SIG-M5 treated with dmso at 0.1 percent for 504 hours (cell line): ENCODE measurements around the gene AP5Z1.
"Not testable (repeated sequence)": the region's sequence is repeated elsewhere in the genome, so short reads cannot be mapped to it uniquely, and the experiment has no call there.

Source experiments
- DNase-seq: peaks from one replicate; lab custom pipeline; 2025; ENCODE audit not compliant: unreplicated experiment; lab: John Stamatoyannopoulos, UW

The AP5Z1 gene

DNA sequence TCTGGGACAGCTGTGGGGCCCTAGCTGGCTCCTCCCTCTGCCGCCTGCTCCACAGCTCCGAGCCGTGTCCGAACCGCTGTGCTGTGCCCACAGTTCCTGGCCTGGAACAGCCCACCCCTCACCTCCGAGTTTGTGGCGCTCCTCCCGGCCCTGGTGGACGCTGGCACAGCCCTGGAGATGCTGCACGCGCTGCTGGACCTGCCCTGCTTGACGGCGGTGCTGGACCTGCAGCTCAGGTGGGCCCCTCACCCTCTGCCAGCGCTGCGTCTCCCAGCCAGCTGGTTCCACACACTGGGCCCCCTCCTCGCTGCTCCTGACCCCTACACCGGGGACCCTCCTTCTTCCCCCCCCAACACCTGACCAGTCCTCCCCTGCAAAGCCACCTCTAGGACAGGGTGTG, 12.1 kb downstream of the AP5Z1 start:
- DNase-seq: no peak

DNA sequence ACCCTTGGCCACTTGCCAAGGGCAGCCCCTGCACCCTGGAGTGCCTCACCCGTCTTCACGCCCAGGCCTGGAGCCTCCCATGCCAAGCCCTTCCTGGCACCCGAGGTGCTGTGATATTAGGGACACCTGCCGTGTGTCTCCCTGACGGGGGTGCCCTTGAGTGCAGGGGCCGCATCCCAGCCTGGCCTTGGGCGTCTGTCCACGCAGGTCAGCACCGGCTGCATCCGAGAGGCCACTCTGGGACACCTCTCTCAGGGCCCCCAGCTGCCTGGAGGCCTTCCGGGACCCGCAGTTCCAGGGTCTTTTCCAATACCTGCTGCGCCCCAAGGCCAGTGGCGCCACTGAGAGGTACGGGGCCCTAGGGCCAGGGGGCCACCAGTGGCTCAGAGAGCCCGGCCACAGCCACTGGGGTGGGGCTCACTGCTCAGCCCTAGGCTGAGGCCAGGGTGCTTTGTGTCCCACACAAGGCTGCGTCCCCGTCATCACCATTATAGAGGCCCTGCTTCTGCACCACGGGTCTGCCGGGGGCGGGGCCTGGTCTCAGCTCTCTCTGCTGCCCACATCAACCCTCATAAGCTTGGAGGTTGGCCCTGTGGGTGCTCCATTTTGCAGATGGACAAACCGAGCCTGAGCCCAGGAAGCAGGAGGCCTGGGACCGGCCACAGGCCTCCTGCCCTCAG, 12.7 kb downstream of the AP5Z1 start:
- DNase-seq: no peak

DNA sequence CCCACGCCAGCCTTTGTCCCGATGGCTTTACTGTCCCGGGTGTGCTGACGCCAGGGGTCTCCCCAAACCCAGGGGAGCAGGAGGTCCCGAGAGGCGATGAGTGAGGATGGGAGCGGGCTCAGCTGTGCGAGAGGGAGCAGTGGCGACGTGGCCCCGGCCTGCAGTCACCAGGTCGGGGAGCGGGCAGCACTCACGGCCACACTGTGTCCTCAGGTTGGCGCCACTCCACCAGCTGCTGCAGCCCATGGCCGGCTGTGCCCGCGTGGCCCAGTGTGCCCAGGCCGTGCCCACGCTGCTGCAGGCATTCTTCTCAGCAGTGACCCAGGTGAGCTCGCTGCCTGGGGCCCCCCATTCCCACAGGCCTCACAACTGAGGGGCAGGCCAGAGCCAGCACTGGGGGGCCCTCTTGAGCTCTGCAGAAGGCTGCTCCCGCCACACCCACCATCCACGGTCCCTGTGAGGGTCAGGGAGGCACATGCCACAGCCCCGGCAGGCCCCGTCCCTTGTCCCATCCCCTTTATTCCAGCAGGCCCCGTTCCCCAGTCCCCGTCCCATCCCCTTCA, 13.3 kb downstream of the AP5Z1 start:
- DNase-seq: no peak

DNA sequence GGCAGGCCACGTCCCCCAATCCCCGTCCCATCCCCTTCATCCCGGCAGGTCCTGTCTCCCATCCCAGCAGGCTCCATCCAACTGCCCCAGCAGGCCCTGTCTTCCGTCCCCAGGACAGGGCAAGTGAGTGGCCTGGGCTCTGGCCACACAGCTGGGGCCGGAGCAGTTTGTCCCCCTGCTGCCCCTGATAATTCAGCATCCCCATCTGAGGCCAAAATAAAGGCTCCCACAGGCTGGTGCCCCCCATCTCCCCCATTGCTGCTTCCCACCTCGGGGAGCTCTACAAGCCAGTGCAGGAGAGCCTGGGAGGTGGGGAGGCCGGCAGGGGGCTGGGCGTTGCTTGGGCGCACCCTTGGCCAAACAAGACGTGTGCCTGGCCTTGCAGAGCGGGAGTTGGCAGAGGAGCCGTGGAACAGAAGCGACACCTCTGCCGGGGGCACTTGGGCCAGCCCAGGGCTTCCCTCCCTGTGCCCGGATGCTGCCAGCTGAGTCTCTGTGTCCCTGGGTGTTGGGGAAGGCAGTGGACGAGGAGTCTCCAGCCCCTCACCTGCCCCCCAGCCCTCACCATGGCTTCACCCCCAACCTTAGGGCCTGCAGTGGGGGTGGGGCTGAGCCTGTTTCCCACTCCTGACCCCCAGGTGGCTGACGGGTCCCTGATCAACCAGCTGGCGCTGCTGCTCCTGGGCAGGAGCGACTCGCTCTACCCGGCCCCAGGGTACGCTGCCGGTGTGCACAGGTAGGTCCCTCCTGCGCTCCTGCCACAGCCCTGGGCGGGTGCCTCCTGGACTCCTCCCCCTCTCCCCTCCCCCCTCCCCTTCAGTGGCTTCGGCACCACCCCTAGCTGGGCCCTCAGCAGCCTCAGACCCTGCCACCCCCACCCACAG, 14.0 kb downstream of the AP5Z1 start:
- DNase-seq: no peak

DNA sequence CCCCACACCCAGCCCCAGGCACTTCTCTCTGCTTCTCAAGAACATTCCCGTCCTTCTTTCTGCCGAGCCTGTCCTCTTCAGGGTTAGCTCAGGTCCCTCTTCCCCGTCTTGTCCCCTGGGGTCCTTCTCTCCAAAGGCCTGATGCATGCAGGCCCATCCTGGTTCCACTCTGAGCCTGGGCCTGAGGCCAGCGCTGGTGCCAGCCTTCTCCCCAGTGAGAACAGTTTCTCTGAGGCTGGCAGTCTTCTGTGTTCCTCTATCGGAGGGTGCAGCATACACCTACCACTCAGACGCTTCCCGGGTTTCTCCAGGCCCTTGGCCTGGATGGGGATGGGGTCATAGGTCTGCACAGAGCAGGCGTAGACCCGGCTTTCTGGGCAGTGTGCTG, 14.6 kb downstream of the AP5Z1 start:
- DNase-seq: no peak

DNA sequence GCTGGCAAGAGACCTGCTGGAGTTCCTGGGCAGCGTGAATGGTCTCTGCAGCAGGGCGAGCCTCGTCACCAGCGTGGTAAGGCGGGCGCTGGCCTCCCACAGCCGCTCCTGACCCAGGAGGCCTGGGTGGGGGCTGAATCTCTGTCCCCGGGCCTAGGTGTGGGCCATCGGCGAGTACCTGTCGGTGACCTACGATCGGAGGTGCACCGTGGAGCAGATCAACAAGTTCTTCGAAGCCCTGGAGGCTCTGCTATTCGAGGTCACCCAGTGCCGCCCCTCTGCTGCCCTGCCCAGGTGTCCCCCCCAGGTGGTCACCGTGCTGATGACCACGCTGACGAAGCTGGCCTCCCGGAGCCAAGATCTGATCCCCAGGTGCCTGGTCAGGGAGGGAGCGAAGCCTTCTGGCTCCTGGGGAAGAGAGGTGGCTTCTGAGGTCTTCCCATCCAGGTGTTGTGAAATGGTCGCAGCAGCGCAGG, 15.1 kb downstream of the AP5Z1 start:
- no peak for DNase-seq

DNA sequence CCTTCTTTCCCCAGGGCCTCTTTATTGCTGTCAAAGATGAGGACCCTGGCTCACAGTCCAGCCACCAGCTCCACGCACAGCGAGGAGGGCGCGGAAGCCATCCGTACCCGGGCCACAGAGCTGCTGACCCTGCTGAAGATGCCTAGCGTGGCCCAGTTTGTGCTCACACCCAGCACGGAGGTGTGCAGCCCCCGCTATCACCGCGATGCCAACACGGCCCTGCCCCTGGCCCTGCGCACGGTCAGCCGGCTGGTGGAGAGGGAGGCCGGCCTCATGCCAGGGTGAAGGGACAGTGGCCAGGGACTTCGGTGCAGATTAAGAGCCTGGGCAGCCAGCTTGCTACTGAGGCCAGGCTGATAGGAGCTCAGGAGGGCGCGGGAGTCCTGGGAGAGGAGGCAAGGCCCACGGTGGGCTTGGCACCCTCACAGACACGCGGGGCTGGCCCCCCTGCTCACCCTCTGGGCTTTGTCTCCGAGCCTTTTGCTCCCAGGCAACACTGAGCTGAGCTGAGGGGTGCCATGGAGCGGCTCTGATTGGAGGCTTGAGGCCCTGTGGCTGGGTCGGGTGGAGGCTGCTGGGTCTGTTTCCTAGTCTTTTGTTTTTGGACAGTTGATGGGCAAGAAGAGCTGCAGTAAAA, 15.8 kb downstream of the AP5Z1 start:
- no peak for DNase-seq

DNA sequence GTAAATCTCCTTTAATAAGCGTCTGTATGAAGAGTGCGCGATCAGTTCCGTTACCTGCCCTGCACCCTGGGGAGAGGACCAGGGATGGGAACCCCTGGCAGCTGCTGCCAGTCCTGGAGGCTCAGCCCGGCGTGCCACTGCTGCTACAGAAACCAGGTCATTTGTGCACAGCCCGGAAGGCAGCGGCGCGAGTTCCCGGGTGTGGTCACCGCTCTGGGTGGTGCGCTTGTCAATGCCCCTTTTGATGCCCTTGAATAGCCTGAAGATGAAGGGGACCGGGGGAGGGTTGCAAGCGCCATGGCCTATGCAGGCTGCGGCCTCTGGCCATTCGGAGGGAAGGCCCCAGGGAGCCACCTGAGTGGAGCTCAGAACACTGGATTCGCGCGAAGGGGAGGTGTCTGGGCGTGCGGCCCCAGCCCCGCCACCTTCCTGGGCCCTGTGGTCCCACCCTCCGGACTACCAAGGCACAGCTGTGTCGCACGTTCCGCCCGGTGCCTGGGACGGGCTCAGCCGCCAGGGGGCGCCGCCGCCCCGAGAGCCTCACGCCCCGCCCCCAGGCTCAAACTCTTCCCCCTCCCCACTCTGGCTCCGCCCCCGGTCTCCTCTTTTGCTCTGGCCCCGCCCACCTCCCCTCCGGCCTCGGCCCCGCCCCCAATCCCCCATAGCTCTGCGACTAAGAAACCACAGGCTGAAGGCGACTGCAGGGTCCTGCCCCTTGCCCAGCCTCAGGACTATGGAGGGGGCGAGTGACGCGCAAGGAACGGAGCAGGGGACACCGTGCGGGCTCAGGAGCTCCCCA, 16.5 kb downstream of the AP5Z1 start:
- no peak for DNase-seq

DNA sequence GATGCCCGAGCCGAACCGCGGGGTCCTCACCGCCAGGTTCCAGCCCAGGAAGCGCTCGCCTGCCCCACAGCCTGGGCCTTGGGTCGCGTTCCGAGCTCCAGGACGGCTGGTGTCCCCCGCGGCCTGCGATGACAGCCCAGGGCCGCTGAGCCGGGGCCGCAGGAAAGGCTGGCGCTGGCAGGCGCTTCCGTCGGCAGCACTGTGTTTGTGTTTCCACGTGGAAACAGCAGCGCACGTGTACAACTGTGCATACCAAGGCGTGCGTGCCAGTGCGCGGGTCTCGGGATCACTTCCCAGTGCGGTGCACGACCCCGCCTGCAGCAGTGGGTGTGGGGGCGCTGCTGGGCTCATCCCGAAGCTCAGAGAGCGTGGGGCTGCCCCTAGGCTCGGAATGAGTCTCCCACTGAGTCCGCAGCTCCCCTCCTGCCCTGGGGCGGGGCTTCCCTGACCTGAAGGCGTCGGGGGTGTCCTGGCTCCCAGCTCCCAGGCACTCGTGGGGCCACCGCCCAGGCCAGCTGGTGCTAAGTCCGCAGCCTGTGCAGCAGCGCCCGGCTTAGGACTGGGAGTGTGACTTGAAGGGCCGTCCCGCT, 17.2 kb downstream of the AP5Z1 start:
- DNase-seq: no peak

DNA sequence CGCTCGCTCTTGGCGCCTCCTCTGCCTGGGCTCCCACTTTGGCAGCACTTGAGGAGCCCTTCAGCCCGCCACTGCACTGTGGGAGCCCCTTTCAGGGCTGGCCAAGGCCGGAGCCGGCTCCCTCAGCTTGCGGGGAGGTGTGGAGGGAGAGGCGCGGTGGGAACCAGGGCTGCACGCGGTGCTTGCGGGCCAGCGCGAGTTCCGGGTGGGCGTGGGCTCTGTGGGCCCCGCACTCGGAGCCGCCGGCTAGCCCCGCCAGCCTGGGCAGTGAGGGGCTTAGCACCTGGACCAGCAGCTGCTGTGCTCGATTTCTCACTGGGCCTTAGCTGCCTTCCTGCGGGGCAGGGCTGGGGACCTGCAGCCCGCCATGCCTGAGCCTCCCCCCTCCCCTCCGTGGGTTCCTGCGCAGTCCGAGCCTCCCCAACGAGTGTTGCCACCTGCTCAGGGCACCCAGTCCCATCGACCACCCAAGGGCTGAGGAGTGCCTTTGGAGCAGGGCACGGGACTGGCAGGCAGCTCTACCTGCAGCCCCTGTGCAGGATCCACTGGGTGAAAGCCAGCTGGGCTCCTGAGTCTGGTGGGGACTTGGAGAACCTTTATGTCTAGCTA, 18.1 kb downstream of the AP5Z1 start:
- not testable (repeated sequence) for DNase-seq

DNA sequence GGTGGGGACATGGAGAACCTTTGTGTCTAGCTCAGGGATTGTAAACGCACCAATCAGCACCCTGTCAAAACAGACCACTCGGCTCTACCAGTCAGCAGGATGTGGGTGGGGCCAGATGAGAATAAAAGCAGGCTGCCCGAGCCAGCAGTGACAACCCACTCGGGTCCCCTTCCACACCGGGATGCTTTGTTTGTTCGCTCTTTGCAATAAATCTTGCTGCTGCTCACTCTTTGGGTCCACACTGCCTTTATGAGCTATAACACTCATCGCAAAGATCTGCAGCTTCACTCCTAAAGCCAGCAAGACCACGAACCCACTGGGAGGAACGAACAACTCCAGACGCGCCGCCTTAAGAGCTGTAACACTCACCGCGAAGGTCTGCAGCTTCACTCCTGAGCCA, 18.7 kb downstream of the AP5Z1 start:
- DNase-seq: not testable (repeated sequence)

DNA sequence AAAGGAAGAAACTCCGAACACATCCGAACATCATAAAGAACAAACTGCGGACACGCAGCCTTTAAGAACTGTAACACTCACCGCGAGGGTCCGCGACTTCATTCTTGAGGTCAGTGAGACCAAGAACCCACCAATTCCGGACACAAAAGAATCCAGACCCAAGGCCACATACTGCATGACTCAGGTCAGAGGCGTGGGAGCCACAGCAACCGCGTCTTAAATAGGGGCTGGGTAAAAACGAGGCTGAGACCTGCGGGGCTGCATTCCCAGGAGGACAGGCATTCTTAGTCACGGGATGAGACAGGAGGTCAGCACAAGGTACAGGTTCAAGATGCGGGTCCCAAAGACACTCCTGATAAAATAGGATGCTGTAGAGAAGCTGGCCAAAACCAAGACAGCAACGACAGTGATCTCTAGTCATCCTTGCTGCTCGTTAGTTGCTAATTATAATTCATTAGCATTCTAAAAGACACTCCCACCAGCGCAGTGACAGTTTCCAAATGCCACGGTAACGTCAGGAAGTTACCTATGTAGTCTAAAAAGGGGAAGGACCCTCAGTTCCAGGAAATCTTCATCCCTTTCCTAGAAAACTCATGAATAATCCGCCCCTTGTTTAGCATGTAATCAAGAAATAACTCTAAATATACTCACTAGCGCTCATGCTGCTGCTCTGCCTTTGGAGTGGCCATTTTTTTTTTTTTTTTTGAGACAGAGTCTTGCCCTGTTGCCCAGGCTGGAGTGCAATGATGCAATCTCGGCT, 19.3 kb downstream of the AP5Z1 start:
- no peak for DNase-seq

DNA sequence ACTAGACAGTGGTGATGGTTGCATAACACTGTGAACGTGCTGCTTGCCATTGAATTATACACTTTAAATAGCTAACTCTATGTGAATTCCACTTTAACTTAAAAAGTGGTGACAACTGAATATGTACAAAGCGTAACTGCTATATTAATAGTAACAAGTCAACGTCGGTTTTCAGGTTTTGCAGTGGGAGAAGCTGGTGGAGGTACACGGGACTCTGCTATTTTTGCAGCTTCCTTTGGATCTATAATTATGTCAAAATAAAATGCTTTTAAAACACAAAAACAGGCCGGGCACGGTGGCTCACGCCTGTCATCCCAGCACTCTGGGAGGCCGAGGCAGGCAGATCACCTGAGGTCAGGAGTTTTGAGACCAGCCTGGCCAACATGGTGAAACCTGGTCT, 21.0 kb downstream of the AP5Z1 start:
- DNase-seq: no peak

DNA sequence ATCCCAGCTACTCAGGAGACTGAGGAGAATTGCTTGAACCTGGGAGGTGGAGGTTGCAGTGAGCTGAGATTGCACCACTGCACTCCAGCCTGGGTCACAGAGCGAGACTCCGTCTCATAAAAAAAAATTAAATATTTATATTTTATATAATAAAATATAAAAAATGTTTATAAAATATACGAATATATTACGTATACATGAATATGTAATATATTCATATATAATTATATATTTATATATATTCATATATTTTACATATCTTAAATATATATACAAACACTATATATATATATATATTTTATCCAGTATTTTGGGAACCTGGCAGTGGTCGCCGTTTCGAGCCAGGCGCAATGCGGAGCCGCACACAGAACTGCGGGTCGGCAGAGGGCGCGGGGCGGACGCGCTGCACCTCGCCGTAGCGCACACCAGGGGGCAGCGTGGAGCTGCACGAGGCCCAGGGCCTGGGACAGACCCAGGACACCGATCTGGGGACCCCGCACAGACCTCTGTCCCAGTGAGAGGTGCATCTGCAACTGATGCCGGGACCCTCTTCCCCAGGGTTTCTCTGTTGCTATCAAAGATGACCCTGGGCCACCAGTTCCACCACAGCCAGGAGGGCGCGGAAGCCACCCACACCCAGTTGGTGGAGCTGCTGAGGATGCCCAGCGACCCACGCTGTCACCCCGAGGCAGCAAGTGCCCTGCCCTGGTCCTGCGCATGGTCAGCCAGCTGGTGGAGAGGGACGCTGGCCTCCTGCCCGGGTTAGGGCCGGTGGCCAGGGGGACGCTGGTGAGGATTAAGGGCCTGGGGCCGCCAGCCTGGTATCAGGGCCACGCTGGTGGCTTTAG, 22.7 kb downstream of the AP5Z1 start:
- peak; percentile 46 for DNase-seq

DNA sequence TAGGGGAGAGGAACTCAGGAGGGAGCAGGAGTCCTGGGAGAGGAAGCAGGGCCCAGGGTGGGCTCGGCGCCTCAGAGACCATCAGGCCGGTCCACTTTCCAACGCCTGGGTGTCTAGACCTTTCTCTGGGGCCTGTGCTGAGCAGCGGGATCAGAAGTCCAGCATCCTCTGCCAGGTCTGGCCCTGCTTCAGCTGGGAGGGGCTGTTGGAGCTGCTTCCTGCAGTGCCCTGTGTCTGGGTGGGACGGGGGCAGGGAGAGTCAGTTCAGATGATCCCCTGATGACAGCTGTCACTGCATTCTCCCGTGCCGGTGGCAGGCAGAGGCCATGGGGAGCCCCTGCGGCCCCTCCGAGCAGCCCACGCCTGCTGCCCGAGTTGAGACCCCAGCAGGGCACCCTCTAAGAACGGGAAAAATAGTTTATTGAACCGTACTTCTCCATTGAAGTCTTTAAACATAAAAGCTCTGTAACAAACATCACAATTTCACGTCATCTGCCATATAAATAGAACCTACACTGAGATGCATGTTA, 23.3 kb downstream of the AP5Z1 start:
- DNase-seq: no peak

DNA sequence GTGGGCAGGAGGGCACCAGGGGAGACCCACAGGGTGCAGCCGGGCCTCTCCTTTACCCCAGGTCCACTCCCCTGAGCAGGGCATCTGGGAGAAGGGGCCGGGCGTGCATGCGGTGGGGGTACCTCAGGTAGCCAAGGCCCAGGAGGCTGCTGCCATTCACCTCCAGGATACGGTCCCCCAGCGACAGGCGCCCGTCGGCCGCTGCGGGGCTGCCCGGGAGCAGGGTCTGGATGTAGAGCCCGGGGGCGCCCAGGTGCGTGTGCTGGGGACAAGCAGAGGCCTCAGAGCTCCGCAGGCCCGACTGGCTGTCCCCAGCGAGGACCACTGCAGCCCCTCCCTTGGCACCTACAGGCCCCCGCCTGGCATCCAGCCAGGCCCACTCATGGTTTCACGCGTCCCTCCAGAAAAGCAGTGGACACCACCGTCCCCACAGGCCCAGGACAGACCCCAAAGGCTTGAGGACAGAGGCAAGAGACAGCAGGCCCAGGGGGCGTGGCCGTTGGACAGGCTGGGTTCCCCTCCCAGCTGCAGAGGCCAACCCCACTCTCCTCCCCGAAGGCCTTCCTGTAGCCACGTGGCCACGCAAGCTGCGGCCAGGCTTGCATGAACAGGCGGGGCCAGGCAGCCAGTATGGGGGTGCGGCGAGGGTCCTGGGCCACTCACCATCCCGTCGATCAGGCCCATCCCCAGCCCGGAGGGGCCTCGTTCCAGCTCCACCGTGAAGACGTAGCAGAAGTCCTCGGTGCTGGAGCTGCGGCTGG, 24.3 kb downstream of the AP5Z1 start:
- no peak for DNase-seq

DNA sequence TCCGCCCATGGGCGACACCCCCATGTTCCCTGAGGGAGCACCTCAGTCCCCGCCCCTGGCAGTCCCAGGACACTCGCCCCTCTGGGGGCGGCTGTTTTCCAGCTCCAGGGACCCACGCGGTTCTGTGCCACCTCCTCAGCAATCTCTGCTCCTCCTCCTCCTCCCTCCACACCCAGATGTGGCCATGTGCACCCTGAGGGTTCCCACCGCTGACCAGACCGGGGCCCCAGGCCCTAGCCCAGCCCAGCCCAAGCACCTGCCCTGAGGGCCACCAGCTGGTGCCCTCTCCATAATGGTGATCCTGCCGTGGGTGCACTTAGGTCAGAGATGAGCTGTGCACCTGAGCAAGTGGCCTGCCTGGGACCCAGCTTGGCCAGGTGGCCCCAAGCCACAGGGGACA, 25.1 kb downstream of the AP5Z1 start:
- DNase-seq: no peak
